GM21723 (cell line): ENCODE data around the gene PPIL6.

Experiments
- ATAC-seq: cut with Tn5 transposase; IDR thresholded peaks from one replicate; pipeline ENCODE4 v1.9.1; 2021; ENCODE audit warnings: mild to moderate bottlenecking, moderate library complexity; ENCODE audit not compliant: unreplicated experiment

Gene PPIL6

GRCh38 chr6:109406196-109406595, 34.2 kb downstream of the PPIL6 start:
- no peak for ATAC-seq

GRCh38 chr6:109397020-109397419, 43.4 kb downstream of the PPIL6 start:
- no peak for ATAC-seq

GRCh38 chr6:109396046-109396718, 44.2 kb downstream of the PPIL6 start:
- no peak for ATAC-seq

- no peak for ATAC-seq
Measured at GRCh38 chr6:109393886-109394281, 46.5 kb downstream of the PPIL6 start.

- ATAC-seq: no peak
Measured at GRCh38 chr6:109393157-109393885, 47.1 kb downstream of the PPIL6 start.

- no peak for ATAC-seq
Measured at GRCh38 chr6:109389650-109390274, 50.7 kb downstream of the PPIL6 start.

GRCh38 chr6:109388265-109388664, 52.2 kb downstream of the PPIL6 start:
- no peak for ATAC-seq

- ATAC-seq: no peak
Measured at GRCh38 chr6:109383438-109383940, 56.9 kb downstream of the PPIL6 start.

- peak; percentile 70 for ATAC-seq
Measured at GRCh38 chr6:109382576-109383437, 57.6 kb downstream of the PPIL6 start.

GRCh38 chr6:109381747-109382575, 58.5 kb downstream of the PPIL6 start, which contains the start of gene CD164:
TSS of gene CD164 (minus strand) at chr6:109382467. CDS start at chr6:109382378, 89 bp downstream.
- ATAC-seq: peak; percentile 50

GRCh38 chr6:109381061-109381746, 59.2 kb downstream of the PPIL6 start:
- ATAC-seq: peak; percentile 1

- ATAC-seq: no peak
Measured at GRCh38 chr6:109379711-109380110, 60.7 kb downstream of the PPIL6 start.

GRCh38 chr6:109377717-109378116, 62.7 kb downstream of the PPIL6 start:
- ATAC-seq: no peak

- no peak for ATAC-seq
Measured at GRCh38 chr6:109374326-109374892, 66.0 kb downstream of the PPIL6 start.

GRCh38 chr6:109373762-109374161, 66.7 kb downstream of the PPIL6 start:
- peak; percentile 97 for ATAC-seq

GRCh38 chr6:109373331-109373730, 67.1 kb downstream of the PPIL6 start:
- peak; percentile 18 for ATAC-seq

- no peak for ATAC-seq
Measured at GRCh38 chr6:109372130-109372529, 68.3 kb downstream of the PPIL6 start.

GRCh38 chr6:109370792-109371191, 69.6 kb downstream of the PPIL6 start:
- ATAC-seq: no peak

- no peak for ATAC-seq
Measured at GRCh38 chr6:109370336-109370735, 70.1 kb downstream of the PPIL6 start.
